ENCODE data around the gene SH3YL1.

DNA sequence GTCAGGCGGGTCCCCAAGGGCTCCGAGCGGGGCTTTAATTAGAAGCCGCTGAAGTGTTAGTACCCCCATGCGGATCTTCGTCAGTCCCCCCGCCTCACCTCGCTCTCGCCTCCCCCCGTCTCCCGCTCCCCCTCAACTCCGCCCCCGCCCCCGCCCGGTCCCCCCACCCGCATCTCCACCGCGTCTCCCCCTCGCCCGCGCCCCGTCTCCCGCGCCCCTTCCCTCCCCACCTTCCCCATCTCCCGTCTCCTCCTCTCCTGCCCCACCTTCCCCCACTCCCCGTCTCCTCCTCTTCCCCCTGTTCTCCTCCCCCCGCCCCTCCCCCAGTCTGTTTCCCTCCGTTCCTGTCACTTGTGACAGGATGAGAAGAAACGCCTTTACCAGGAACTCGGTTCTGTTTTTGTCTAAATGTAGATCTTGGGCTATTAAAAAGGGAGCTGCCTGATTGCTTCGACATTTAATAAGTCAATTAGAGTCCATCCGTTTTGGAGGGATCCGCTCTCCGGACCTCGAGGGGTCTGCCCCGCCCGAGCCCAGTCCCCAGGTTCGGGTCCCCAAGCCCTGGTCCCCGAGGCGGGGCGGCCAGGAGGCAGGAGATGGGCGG lies 25.0 kb upstream of the SH3YL1 start:
- TF ChIP-seq, protein P1, sequence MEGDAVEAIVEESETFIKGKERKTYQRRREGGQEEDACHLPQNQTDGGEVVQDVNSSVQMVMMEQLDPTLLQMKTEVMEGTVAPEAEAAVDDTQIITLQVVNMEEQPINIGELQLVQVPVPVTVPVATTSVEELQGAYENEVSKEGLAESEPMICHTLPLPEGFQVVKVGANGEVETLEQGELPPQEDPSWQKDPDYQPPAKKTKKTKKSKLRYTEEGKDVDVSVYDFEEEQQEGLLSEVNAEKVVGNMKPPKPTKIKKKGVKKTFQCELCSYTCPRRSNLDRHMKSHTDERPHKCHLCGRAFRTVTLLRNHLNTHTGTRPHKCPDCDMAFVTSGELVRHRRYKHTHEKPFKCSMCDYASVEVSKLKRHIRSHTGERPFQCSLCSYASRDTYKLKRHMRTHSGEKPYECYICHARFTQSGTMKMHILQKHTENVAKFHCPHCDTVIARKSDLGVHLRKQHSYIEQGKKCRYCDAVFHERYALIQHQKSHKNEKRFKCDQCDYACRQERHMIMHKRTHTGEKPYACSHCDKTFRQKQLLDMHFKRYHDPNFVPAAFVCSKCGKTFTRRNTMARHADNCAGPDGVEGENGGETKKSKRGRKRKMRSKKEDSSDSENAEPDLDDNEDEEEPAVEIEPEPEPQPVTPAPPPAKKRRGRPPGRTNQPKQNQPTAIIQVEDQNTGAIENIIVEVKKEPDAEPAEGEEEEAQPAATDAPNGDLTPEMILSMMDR (conservative IDR thresholded peaks at IDR 0.05), result no peak
- TF ChIP-seq EZH2 (IDR thresholded peaks at IDR 0.05; ENCODE audit: low read depth), result no peak
